ENCODE results near the gene FHL2.

GRCh38 chr2:105382177-105382576 is 16.7 kb downstream of the FHL2 start:
- TF ChIP-seq ZNF274 (IDR thresholded peaks at IDR 0.05; ENCODE audit: low read depth, low read length), result no peak
- TF ChIP-seq SUZ12 (IDR thresholded peaks at IDR 0.05; ENCODE audit: extremely low read depth, insufficient read depth, insufficient read length), result no peak

Measured in NT2/D1 (cell line).